Stomach (tissue), 4 donors: ENCODE results near the gene TMEM38A.

Experiments
- CTCF ChIP-seq, 7 experiments: fragments of 450-650 bp in 4 of 7; fragments of 200-600 bp in 3 of 7; sonication (generic) in 3 of 7; IDR thresholded peaks; one replicate each; pipeline ENCODE4 v1.5.1; 2016 to 2019; ENCODE audit warnings: antibody characterized with exemption in 7 of 7, control low read depth in 2 of 7, mild to moderate bottlenecking in 1 of 7
- POLR2A ChIP-seq, 4 donors: fragments of 450-650 bp; IDR thresholded peaks; one replicate each; pipeline ENCODE4 v1.6.1; 2016; ENCODE audit warnings: antibody characterized with exemption in 4 of 4, control low read depth in 2 of 4, mild to moderate bottlenecking in 1 of 4, moderate library complexity in 1 of 4
- POLR2AphosphoS5 ChIP-seq, 3 donors: sonication (generic); formaldehyde crosslinking; IDR thresholded peaks; one replicate each; pipeline ENCODE4 v1.6.1; 2016; ENCODE audit warnings: antibody characterized with exemption in 3 of 3

GRCh38 chr19:16649734-16650133, 11.2 kb upstream of the TMEM38A start:
- TF ChIP-seq CTCF (IDR thresholded peaks at IDR 0.05) (no peak), POLR2A (IDR thresholded peaks at IDR 0.05) (no peak), POLR2AphosphoS5 (IDR thresholded peaks at IDR 0.05) (no peak)
